Femur (tissue), 1 donor: ENCODE data around the gene LRFN5.

ENCODE experiments used
- DNase-seq: peaks from one replicate; pipeline ENCODE4 v3.0.0-alpha.2; 2017

Gene LRFN5

DNA sequence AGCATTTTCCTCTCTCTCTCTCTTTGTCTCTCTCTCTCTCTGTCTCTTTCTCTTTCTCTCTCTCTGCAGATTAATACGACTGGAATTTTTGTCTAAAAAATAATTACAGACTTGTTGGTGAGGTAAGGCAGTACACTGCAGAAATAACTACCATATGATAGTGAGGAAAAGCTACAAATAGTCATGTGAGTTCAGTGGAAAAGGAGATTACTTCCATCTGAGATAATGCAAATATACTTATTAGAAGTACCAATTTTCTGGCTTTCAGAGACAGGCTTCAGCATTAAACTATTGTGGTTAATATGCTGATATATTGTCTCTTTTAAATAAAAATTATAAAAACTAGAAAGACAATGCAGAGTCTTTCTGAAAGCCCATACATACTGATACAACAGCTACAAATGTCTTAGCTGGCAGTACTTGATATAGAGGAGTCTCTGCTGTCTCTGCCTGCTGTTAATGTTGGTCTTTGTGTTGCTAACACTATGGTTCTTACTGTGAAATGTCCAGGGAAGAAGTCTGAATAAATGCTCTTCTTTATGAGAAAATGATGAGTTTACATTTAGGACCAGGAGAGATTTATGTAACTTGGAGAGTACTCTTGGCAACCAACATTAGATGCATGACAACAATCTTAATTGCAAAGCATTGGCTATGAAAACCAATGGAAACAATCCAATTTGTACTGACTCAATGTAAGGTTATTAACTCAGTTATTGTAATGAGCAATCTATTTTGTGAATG, 167.0 kb downstream of the LRFN5 start:
- DNase-seq, result no peak

DNA sequence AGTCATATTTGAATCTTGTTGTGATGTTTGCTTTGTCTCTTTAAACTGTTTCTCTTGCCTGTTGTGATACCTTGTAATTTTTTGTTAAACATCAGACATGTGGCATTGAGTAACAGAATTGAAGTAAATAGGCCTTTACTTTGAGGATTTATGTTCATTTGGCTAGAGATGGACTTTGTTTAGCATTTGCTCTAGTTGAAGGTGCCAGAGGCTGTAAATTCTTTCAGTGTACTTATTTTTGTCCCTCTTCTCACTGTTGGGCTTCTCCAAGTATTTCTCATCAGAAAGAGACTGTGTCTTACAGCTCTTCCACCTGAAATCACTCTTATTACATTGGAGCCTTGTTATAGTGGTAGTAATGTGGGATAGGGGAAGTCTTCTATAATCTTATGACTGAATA, 175.8 kb downstream of the LRFN5 start:
- DNase-seq, result no peak

DNA sequence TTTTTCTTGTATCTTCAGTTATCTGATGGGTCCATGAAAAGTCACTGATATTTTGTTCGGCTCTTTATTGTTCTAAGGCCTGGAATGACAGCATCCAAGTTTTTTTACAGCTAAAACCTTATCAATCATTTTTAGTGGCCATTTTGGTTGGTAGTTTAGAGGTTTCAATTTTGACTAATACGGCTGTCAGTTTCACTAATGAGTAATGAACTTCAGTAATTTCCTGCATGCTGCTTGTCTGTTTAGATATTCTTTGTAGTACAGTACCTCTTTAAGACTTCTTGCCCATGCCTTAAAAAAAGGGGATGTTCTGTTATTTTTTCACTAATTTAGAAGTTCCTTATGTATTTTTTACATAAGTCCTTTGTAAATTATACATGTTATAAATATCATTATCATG, 176.7 kb downstream of the LRFN5 start:
- no peak for DNase-seq

DNA sequence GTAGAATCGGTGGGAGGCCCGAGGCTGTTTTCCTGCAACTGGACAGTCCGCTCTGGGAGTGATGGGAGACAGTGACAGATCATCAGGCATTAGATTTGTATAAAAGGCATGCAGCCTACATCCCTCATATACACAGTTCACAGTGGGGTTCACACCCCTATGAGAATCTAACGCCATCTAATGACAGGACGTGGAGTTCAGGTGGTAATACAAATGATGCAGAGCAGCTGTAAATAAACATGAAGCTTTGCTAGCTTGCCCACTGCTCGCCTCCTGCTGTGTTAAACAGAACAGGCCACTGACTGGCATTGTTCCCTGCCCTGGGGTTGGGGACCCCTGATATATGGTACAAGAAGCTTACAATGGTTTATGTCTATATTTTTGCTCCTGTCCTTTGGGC, 179.0 kb downstream of the LRFN5 start:
- DNase-seq, result no peak

DNA sequence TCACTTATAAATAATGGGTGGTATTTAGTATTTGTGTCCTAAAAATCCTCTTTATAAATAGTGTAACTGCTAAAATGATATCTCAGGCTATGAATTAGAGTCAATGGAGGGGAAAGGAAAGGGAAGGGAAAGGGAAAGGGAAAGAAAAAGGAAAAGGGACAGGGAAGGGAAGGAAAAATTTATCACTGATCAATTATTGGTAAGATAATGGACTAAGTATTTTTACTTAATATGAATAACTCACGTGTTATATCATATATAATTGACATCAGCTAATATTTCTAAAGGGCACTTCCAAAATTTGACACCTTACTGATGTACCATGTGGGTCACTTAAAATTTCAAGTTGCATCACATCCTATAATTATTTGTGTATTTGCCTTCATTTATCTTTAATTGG, 193.1 kb downstream of the LRFN5 start:
- DNase-seq, result no peak

DNA sequence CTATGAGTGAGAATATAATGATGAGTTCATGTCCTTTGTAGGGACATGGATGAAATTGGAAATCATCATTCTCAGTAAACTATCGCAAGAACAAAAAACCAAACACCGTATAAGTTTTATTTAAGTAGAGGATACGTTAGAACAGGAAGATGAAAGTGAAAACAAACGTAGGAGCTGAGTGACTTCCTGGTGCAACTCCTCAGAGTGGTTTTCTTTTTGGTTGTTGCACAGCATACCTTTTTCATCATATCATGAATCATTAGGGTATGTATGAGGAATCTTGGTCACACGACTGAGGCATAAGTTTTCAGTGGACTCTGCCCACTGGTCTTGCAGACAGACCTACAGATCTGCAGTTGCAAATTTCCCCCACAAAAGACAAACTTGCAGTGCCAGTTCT, 199.0 kb downstream of the LRFN5 start:
- DNase-seq, result no peak

DNA sequence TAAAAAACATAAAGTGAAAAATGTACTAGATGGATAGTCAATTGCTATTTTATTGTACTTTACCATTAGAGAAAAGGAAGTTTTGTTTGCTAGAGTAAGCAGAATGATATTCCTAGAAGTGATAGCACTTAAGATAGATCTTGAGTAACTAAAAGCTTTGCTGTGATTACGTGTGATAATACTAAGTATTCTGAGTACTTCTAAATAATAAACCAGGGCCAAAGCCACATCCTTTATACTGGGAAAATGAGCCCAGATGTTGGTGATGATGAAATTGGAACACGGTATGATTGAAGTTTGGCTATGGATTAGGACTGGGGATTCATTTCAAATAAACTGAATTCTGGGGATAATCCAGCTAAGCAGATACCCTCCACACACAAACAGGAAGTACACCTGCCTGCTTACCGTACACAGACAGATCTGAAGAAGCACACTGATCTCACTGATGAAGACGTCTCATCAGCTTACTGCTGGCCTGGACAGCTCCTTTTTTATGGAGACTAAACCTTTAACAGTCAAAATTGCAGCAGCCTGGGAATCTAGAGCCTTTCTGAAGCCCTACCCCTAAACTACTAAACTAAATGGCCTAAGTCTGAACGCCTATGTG, 199.8 kb downstream of the LRFN5 start:
- DNase-seq, result no peak

DNA sequence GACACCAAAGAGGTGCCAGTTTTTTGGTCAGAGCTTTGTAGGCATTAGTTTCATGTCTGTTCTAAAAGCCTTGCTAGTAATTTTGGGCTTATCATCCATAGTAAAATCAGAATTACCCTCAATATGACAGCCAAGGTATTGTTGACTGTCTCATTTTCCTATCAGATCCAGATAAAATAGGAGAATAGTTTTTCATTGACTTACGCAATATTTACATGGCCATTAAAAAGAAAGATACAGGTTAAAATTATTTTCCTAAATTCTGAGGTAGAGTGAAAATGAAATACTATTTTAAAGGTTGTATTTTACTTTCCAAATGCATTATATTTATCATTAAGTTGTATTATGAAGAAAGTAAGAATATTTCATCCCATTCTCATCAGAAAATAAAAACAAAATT, 203.7 kb downstream of the LRFN5 start:
- no peak for DNase-seq

DNA sequence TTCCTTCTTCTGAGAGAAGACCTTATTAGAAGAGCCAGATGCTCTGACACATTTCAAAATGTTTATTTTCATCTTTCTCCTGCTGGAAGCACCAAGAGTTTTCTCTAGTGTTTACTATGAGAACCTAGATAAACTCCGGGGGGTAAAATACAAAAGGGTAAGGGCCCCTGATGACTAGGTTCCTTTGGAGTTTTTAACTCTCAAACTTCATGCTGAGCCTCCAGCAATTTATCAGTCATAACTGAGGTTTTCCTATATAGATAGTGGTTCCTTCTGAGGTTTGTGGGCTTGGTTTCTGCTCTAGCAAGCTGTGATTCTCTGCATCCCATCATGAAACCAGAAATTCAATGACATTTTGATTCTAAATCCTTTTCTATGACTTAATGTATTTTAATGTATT, 210.9 kb downstream of the LRFN5 start:
- DNase-seq, result no peak

DNA sequence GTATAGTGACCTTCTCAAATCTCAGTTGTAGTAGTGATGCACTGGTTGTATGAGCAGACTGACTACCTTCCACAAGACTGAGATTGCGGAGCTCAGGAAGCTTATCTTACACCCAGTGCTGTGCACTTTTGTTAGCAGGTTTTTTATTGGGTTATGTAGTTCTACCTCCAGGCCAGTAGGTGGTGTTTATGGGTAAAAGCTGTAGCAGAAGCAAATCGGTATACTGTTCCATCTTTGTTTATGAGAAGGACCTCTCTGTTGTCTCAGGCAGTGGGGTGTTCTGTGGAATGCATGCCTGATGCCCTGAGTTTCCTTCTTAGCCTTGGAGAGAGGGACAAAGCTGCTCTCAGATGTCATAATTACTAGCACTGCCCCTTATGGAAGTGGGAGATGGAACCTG, 217.8 kb downstream of the LRFN5 start:
- DNase-seq, result no peak

DNA sequence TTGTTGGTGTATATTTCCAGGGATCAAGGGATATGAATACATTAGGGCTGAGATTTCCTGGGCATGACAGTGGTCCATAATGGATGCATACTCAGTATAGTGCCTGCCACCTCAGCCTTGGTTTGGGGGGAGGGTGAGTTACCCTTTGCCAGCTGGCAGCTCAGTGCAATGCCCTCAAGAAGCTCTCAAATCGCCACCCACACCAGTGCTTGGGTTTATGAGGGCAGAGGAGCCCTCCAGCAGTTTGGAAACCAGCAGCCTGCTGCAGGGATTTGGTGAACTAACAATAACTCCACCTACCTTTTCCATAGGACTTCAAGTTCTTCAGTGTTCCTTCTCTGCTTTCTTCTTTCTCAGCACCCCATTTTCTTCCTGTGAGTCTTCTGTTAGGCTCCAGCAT, 218.9 kb downstream of the LRFN5 start:
- no peak for DNase-seq

DNA sequence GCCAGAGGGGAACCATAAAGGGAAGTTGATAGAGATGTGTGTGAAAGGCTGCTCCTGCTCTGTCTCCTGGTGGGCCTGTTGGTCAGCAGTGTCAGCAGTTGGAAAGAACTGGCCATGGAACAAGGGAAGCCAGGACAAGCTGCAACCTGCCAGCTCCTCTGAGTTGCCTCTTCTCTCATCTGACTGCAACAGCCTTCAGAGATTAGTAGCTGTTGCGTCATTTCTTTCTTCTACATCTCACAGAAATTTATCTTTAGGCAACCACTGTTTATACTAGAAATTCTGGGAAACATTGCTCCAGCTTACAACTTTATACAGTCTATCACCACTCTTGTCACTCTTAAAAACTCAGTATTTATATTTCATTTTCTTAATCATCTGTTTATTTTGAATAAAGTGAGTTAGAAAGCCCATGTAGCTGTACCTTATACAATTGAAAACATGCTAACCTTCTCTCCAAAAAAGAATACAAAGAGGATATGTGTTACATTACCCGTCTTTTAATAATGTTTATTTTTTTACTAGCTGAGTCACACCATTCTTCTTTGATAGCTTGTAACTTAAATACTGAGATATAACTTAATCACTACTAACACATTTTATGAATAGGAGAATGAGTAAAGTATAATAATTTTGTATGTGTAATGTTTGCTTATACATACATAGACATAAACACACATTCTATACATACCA, 224.2 kb downstream of the LRFN5 start:
- DNase-seq, result no peak

DNA sequence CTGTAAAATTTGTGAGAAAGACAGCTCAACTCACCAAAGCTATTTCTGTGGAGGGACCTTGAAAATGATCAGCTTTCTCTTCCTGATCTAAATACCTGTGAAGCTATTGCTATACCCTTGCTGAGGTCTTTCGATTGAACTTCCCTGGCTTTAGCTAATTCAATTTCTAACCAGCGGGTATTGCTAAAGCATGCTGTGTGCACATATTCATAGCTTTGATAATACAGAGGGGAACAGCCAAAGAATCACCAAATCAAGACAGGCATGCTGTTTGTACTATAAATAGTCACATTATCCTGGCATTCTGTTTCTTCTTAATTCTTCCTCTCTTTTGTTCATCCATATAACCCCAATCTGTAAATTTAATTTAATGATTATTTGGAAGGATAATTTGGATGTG, 233.0 kb downstream of the LRFN5 start:
- no peak for DNase-seq

DNA sequence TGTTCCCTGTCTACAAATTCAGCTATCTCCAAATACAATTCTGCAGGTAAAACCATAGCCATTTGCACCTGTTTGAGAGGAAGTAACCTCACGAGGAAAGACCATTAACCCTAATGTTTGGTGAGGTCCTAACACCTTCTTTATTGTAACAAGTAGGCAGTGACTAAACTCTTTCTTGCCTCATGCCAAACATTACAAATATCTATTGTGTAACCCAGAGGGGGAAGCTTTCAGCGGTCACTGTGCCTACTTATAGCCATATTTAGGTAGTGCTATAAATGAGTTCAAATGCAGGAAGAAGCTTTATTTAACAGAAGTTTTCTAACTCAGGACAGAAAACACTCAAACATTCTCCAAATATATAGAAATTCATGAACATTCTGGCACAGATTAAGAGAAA, 252.7 kb downstream of the LRFN5 start:
- DNase-seq, result no peak

DNA sequence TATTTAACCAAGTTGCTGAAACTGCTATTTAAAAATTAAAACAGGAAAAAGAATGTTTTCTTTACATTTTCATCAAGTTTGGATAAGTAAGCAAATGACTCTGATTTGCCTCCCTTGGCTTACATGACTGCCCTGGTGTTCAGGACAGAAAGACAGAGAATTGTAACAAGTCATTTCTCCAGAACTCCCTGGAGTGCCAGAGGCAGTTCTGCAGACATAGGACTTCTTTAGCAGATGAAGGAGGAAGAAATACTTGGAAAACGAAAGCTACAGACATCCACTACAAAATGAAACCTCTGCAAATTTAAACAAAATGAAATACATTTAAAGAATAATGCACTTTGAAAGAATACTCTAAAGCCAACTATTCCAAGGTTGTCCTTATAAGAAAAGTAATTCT, 253.9 kb downstream of the LRFN5 start:
- DNase-seq, result no peak

DNA sequence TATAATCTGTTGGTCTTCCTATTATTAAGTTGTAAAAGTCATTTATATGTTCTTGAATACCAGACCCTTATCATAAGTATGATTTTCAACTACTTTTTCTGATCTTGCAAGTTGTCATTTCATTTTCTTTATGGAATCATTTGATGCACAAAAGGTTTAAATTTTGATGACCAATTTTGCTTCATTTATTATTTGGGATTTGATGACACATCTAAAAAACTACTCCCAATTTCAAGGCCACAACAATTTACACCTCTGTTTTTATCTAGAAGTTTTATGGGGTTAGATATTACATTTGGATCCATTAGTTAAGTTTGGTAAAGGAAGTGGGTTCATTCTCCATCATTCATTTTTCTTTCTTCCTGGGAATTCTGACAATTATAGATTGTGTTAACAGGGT, 259.2 kb downstream of the LRFN5 start:
- no peak for DNase-seq

DNA sequence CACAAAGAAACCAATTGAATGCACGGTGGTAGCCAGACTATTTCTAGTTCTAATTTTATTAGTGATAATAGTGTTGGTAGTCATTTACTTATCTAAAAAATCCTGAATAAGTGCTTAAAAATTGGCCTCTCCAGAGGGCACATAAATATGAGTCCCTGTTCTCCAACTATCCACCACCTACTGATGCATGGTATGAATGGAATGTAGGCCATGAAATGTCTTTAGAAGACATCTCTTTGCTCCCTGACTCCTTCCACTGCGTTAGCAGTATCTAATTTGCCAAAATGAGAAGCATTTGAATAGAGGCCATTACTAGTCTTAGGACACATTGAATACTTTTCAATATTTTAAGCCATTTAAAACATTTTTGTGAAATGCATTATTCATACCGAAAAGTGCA, 261.7 kb downstream of the LRFN5 start:
- no peak for DNase-seq

DNA sequence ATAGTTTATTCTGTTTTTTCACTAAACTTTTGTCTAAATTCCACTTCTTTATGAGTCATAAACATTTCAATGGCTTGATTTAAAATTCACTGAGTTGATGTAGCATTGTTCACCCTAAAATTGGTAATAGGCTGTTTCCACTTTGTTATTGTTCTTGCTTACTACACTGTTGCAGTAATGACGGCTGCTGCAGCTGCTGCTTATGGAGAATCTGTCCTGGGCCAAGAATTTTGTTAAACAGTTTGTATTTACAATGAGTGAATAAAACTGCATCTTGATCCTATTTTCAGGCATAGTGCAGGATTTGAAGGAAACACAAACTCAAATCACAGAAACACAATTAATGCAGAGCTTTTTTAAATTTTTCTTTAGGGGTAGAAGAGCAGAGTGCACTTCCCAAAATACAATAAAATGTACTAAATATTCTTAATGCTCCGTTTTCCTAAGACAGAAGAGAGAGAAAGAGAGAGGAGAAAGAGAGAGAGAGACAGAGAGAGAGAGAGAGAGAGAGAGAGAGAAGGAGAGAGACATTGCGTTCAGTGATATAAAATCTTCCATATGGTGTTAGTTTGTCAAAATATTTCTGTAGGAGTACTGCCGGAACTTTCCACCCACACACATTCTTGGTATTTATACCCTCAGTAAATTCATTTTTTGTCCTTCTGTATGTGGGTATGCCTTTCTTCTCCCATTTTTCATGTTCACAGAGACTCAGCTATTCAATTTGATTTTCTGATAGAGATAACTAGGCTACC, 266.4 kb downstream of the LRFN5 start:
- peak; percentile 43 for DNase-seq

DNA sequence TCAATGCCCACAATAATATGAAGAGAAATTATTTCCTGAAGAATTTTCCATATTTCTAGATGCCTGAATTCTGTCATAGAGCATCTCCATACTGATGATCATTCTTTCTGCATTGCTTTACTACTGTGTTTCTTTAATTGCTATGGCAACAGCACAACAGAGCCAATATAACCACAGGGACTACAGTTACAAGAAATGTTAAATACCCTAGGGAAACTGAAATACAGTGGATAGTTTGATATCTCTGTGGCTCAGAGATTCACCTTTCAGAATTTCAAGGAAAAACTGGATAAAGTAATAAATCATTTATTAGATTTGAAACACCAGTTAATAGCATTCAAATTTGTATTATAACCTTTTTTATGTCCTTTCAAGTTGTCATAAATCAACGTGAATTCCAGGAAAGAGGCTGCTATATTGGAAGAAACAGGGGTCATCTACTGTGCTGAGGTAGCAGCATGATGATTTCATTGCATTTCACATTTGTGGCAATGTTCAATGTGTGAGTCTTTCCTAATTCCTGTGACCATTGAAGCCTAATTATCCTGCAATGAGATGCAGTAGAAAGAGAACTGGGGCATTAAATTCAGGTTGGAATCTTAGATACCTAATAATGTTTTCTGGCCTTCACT, 267.1 kb downstream of the LRFN5 start:
- DNase-seq, result no peak

DNA sequence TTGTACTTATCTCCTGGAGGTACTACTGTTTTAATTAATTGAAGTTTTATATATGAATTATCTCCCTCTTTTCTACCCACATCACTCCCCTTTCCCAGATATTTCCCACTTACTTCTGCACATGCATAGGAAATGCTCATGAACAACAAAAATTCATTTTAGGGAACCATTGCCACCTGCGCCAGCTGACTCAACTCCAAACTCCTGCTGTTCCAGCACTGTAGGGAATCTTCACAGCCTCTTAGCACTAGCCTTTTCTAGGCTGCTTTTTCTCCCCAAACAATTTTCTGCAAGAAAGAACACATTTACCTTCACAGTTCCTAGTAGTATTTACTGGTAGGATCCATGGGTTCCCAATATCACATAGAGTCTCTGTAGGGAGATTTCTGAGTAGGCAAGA, 268.4 kb downstream of the LRFN5 start:
- no peak for DNase-seq

DNA sequence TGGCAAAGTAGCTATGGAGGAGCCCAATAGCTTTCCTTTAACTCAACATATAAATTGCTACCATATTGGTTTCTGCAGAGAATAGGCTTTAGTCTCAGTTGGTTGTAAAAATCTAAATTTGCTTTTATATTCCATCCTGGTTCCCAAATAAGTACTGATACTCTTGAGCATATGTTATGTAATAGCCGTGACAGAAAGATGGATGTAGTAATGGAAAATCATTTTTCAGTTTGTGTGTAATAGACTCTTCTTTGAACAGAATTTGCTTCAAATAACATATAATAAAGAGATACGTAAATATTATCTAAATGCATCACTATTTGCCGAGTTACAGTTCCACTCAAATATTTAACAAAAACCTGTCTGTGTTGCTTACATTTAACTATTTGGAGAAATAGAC, 271.6 kb downstream of the LRFN5 start:
- no peak for DNase-seq

DNA sequence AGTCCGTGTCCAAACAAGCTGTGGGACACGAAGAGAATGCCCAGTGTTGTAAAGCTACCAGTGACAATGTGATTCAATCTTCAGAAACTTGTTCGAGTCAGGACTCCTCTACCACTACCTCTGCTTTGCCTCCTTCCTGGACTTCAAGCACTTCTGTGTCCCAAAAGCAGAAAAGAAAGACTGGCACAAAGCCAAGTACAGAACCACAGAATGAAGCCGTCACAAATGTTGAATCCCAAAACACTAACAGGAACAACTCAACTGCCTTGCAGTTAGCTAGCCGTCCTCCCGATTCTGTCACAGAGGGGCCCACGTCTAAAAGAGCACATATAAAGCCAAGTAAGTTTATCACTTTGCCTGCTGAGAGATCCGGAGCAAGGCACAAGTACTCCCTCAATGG, 284.9 kb downstream of the LRFN5 start:
- DNase-seq, result no peak

DNA sequence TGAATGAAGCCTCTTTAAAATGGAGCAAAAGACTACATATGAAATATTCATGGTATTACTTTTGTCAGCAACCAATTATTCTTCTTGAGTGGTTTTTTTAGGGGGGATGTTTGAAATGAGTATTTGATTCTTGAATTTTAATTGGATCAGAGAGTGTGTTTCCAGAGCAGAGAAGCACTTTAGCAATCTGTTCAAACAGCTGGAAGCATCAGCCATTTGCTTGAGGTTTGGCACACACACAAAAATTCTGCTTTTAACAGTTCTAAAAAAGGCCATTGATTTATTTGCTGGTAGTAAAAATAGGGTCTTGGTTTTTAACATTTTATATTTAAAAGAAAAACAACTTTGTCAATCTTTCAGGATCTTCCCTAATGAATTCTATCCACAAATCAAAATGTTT, 292.7 kb downstream of the LRFN5 start:
- no peak for DNase-seq
